Trophoblast cell (in vitro differentiated cells and primary cell): ENCODE data around the gene TADA2B.

Source experiments
- DNase-seq, 2 donors: peaks; one replicate each; pipeline ENCODE4 v3.0.0-alpha.2; 2016
- H2AFZ ChIP-seq: 2 replicates; pipeline ENCODE4 v1.6.1; 2013; ENCODE audit warnings: low read length, moderate library complexity, mild to moderate bottlenecking; ENCODE audit not compliant: insufficient read depth, poor library complexity
- H2AK5ac ChIP-seq: 2 replicates; pipeline ENCODE4 v1.6.1; 2013; ENCODE audit warnings: mild to moderate bottlenecking, low read length
- H2BK120ac ChIP-seq: 2 replicates; pipeline ENCODE4 v1.6.1; 2013; ENCODE audit warnings: low read length, mild to moderate bottlenecking, moderate library complexity; ENCODE audit not compliant: insufficient read depth, poor library complexity
- H2BK12ac ChIP-seq: 2 replicates; pipeline ENCODE4 v1.6.1; 2013; ENCODE audit warnings: mild to moderate bottlenecking, low read length, moderate library complexity
- H2BK5ac ChIP-seq: 2 replicates; pipeline ENCODE4 v1.6.1; 2013; ENCODE audit warnings: low read length, low read depth, moderate library complexity, mild to moderate bottlenecking; ENCODE audit not compliant: poor library complexity
- H3K14ac ChIP-seq: 2 replicates; pipeline ENCODE4 v1.6.1; 2013; ENCODE audit warnings: mild to moderate bottlenecking, low read length
- H3K18ac ChIP-seq: 2 replicates; pipeline ENCODE4 v1.6.1; 2013; ENCODE audit warnings: mild to moderate bottlenecking, low read length
- H3K23ac ChIP-seq: 2 replicates; pipeline ENCODE4 v1.6.1; 2013; ENCODE audit warnings: low read length
- H3K27ac ChIP-seq: 2 replicates; pipeline ENCODE4 v1.5.1; 2013; ENCODE audit warnings: low read depth, mild to moderate bottlenecking, inconsistent platforms, low read length, moderate library complexity
- H3K27me3 ChIP-seq: 2 replicates; pipeline ENCODE4 v1.6.1; 2013; ENCODE audit warnings: inconsistent platforms, mild to moderate bottlenecking, low read length, moderate library complexity; ENCODE audit not compliant: insufficient read depth
- H3K36me3 ChIP-seq, 2 experiments: 1 replicate in 1 of 2; 2 replicates in 1 of 2; pipeline ENCODE4 v1.6.1; 2013; ENCODE audit warnings: low read length in 2 of 2, mild to moderate bottlenecking in 2 of 2, moderate library complexity in 1 of 2; ENCODE audit not compliant: insufficient read depth in 2 of 2, control insufficient read depth in 1 of 2
- H3K4ac ChIP-seq: 2 replicates; pipeline ENCODE4 v1.6.1; 2013; ENCODE audit warnings: low read depth, mild to moderate bottlenecking, low read length, moderate library complexity
- H3K4me1 ChIP-seq, 2 experiments: 1 replicate in 1 of 2; 2 replicates in 1 of 2; pipeline ENCODE4 v1.6.1; 2013; ENCODE audit warnings: low read length in 2 of 2, mild to moderate bottlenecking in 2 of 2, moderate library complexity in 1 of 2; ENCODE audit not compliant: insufficient read depth in 2 of 2, control insufficient read depth in 1 of 2
- H3K4me2 ChIP-seq: 2 replicates; pipeline ENCODE4 v1.6.1; 2013; ENCODE audit warnings: inconsistent platforms, mild to moderate bottlenecking, low read length, moderate library complexity
- H3K4me3 ChIP-seq: 2 replicates; pipeline ENCODE4 v1.5.1; 2013; ENCODE audit warnings: mild to moderate bottlenecking, low read depth, low read length, inconsistent platforms
- H3K79me1 ChIP-seq: one replicate; pipeline ENCODE4 v1.6.1; 2013; ENCODE audit warnings: low read length
- H3K79me2 ChIP-seq: 2 replicates; pipeline ENCODE4 v1.6.1; 2013; ENCODE audit warnings: low read length, mild to moderate bottlenecking; ENCODE audit not compliant: control insufficient read depth, insufficient read depth, poor library complexity
- H3K9ac ChIP-seq: 2 replicates; pipeline ENCODE4 v1.6.1; 2013; ENCODE audit warnings: mild to moderate bottlenecking, low read length
- H3K9me3 ChIP-seq: 2 replicates; pipeline ENCODE4 v1.6.1; 2013; ENCODE audit warnings: low read depth, mild to moderate bottlenecking, control low read depth, inconsistent platforms, low read length; ENCODE audit not compliant: insufficient read depth
- H4K12ac ChIP-seq: 2 replicates; pipeline ENCODE4 v1.6.1; 2013; ENCODE audit warnings: low read depth, mild to moderate bottlenecking, low read length, moderate library complexity
- H4K8ac ChIP-seq: 2 replicates; pipeline ENCODE4 v1.6.1; 2013; ENCODE audit warnings: low read depth, mild to moderate bottlenecking, low read length, moderate library complexity
- H4K91ac ChIP-seq: one replicate; pipeline ENCODE4 v1.6.1; 2013; ENCODE audit warnings: low read depth, mild to moderate bottlenecking, low read length, moderate library complexity
- WGBS: extraction: QIAGEN DNeasy Blood & Tissue Kit; methylation state at CpG from one replicate; pipeline ENCODE4 v1.1.7; 2013; ENCODE audit warnings: missing lambda C conversion rate; ENCODE audit not compliant: insufficient read length, insufficient coverage; ENCODE audit errors: extremely low coverage; 5-methylcytosine and 5-hydroxymethylcytosine counted together

Gene TADA2B

DNA sequence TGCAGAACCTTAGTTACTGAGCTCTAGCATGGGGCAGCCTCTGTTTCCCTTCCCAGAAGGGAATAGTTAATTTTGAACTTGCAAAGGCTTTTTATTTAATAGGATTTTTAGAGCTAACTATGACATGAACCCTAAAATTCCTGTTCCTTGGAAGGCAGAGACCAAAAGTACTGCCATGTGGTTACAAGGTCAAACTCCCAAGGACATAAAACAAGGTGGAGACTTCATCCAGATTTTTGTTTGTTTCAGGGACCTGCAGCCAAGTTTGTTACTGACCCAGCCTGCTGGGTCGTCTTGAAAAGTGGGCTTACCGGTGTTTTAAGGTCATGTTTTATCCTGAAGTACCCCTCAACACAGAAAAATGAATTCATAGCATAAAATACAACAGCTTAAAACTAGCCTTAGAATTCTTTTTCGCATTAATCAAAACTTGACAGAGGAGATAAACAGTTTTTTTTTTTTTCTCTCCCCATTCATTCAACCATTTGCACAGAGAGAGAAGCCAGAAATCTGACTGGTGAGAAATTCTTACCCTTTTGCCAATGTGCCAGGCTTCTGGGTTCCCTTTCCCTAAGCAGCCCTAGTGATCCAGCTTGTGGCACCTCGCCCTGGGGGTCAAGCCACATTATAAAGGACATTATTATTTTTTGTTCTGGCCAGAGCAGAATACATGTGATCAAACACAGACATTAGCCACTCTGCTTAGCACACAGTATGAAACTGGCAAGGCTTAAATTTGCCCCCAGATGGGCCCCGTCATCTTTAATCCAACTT lies 46.2 kb downstream of the TADA2B start:
- Histone ChIP-seq H3K4me3 (no peak overlapping the region), H3K14ac (no peak overlapping the region), H2BK12ac (no peak overlapping the region), H4K91ac (no peak overlapping the region), H4K8ac (no peak overlapping the region), H2AK5ac (no peak overlapping the region), H3K23ac (no peak overlapping the region), H2BK5ac (no peak overlapping the region), H3K36me3 (no peaks in the 10 kb centered on the region), H3K27me3 (no peaks in the 10 kb centered on the region), H3K9me3 (no peaks in the 10 kb centered on the region), H3K79me1 (no peaks in the 10 kb centered on the region), H3K79me2 (no peaks in the 10 kb centered on the region), H3K18ac (no peak overlapping the region), H2AFZ (no peak overlapping the region), H3K4me2 (no peak overlapping the region), H4K12ac (no peak overlapping the region), H3K4ac (no peak overlapping the region), H2BK120ac (no peak overlapping the region), H3K4me1 (no peaks in the 10 kb centered on the region), H3K27ac (no peak overlapping the region), H3K9ac (no peak overlapping the region)
- no peak for DNase-seq
- no CpG with 5 or more reads among the region's 5 CpGs for WGBS

DNA sequence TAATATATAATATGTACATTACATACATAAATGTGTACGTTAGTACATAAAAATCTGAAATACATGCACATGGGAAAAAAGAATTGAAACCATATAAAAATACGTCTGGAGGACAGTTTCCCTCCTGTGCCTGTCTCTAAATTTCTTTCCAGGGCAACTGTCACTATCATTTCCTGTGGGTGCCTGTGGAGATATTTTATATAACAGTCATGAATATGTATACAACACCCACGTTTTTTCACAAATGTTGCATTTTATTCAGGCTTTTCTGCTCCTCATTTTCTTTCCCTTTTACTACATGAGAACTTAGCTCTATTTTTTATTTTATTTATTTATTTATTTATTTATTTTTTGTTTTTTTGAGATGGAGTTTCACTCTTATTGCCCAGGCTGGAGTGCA lies 48.9 kb downstream of the TADA2B start:
- DNase-seq = no peak
- Histone ChIP-seq H3K23ac (no peak overlapping the region), H2BK5ac (no peak overlapping the region), H4K12ac (no peak overlapping the region), H3K4me1 (no peaks in the 10 kb centered on the region), H3K4me3 (no peak overlapping the region), H4K91ac (no peak overlapping the region), H3K9ac (no peak overlapping the region), H3K18ac (no peak overlapping the region), H3K14ac (no peak overlapping the region), H3K4ac (no peak overlapping the region), H2AFZ (no peak overlapping the region), H4K8ac (no peak overlapping the region), H2BK12ac (no peak overlapping the region), H3K79me2 (no peaks in the 10 kb centered on the region), H3K27me3 (peaks cover 4% of the 10 kb centered on the region), H3K36me3 (no peaks in the 10 kb centered on the region), H3K27ac (no peak overlapping the region), H2BK120ac (no peak overlapping the region), H3K4me2 (no peak overlapping the region), H2AK5ac (no peak overlapping the region), H3K79me1 (no peaks in the 10 kb centered on the region), H3K9me3 (no peaks in the 10 kb centered on the region)
- no CpG with 5 or more reads among the region's 3 CpGs for WGBS

DNA sequence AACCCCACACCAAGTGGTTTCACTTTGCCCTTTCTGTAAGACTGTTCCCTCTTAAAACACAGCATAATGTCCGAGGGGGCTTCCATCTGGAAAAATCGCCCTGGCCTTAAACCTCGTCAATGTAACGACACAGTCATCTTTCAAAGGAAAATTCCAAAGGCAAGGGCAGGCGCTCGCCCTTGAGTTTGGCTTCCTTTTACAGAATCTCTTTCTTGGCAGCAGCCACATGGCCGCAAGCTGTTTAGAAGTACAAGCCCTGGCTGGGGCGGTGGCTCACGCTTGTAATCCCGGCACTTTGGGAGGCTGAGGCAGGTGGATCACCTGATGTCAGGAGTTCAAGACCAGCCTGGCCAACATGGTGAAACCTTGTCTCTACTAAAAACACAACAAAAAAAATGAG lies 51.7 kb downstream of the TADA2B start:
- Histone ChIP-seq H3K27ac (no peak overlapping the region), H2BK5ac (no peak overlapping the region), H3K4ac (no peak overlapping the region), H3K4me3 (no peak overlapping the region), H2BK12ac (no peak overlapping the region), H3K14ac (no peak overlapping the region), H3K27me3 (peaks cover 4% of the 10 kb centered on the region), H3K9me3 (no peaks in the 10 kb centered on the region), H2AK5ac (no peak overlapping the region), H3K18ac (no peak overlapping the region), H3K36me3 (no peaks in the 10 kb centered on the region), H2BK120ac (no peak overlapping the region), H3K79me1 (no peaks in the 10 kb centered on the region), H3K4me1 (no peaks in the 10 kb centered on the region), H4K12ac (no peak overlapping the region), H2AFZ (no peak overlapping the region), H4K91ac (no peak overlapping the region), H3K23ac (no peak overlapping the region), H3K79me2 (no peaks in the 10 kb centered on the region), H3K9ac (no peak overlapping the region), H4K8ac (no peak overlapping the region), H3K4me2 (no peak overlapping the region)
- no peak for DNase-seq
- no CpG with 5 or more reads among the region's 10 CpGs for WGBS

DNA sequence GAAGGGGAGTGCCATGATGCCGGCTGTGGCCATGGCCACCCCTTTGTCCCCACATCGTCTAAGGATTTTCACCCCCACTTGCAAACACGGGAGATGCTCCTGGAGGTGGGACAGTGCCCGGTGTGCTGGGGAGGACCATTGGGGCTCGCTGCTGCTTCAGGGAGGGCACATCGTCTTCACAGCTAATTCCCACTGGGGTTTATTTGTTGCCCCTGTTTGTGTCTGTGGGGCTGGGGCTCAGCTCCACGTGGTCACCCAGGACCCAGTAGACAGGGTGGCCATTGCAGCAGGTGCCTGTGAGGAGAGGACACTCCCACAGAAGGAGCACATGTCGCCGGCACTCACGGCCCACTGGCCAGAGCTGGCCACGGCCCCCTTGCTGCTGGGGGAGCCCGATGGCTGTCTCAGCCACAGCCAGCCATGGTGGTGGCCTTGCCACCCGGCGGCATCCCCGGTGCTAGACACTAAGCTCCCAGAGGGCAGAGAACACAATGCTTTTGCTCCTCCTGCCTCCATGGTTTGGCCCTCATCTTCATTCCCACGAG lies 52.5 kb downstream of the TADA2B start:
- no peak overlapping the region for H2AK5ac ChIP-seq
- no peak overlapping the region for H4K91ac ChIP-seq
- no peaks in the 10 kb centered on the region for H3K4me1 ChIP-seq
- no peak overlapping the region for H3K14ac ChIP-seq
- H3K23ac ChIP-seq = no peak overlapping the region
- H4K12ac ChIP-seq = no peak overlapping the region
- H2BK120ac ChIP-seq = no peak overlapping the region
- H2AFZ ChIP-seq = no peak overlapping the region
- H2BK12ac ChIP-seq = no peak overlapping the region
- no peak for DNase-seq
- no peak overlapping the region for H3K4ac ChIP-seq
- H3K9ac ChIP-seq = no peak overlapping the region
- no peak overlapping the region for H3K4me3 ChIP-seq
- H3K27me3 ChIP-seq = peaks cover 4% of the 10 kb centered on the region
- no peaks in the 10 kb centered on the region for H3K79me2 ChIP-seq
- no peaks in the 10 kb centered on the region for H3K9me3 ChIP-seq
- no peak overlapping the region for H3K27ac ChIP-seq
- no peak overlapping the region for H3K18ac ChIP-seq
- no peak overlapping the region for H2BK5ac ChIP-seq
- no peaks in the 10 kb centered on the region for H3K79me1 ChIP-seq
- H3K36me3 ChIP-seq = no peaks in the 10 kb centered on the region
- WGBS = no CpG with 5 or more reads among the region's 16 CpGs
- H4K8ac ChIP-seq = no peak overlapping the region
- H3K4me2 ChIP-seq = no peak overlapping the region
